GF-D8 (cell line): Measurements from ENCODE around the gene PERM1.
"Not testable (repeated sequence)": the region's sequence is repeated elsewhere in the genome, so short reads cannot be mapped to it uniquely, and the experiment has no call there.

Experiments
- DNase-seq: peaks from one replicate; lab custom pipeline; 2025; lab: John Stamatoyannopoulos, UW

PERM1 gene

GRCh38 chr1:981955-982558, at the start of gene PERM1:
TSS of gene PERM1 (minus strand) at chr1:982093. CDS start at chr1:981029, 1,064 bp downstream.
- DNase-seq = no peak

- not testable (repeated sequence) for DNase-seq
These were observed 49.2 kb upstream of the PERM1 start for GRCh38 chr1:1030867-1031658.

- no peak for DNase-seq
These were observed 45.9 kb upstream of the PERM1 start for GRCh38 chr1:1027791-1028190.

GRCh38 chr1:1026599-1027413, 44.9 kb upstream of the PERM1 start:
- DNase-seq = no peak

- DNase-seq = no peak
These were observed 43.8 kb upstream of the PERM1 start for GRCh38 chr1:1025730-1026129.

- DNase-seq = no peak
These were observed 43.1 kb upstream of the PERM1 start for GRCh38 chr1:1024771-1025699.

GRCh38 chr1:1024149-1024770, 42.4 kb upstream of the PERM1 start:
- DNase-seq = no peak

GRCh38 chr1:1023700-1024099, 41.8 kb upstream of the PERM1 start:
- no peak for DNase-seq

GRCh38 chr1:1022302-1023009, 40.6 kb upstream of the PERM1 start:
- DNase-seq = no peak

GRCh38 chr1:1021920-1022259, 40.0 kb upstream of the PERM1 start:
- DNase-seq = no peak

GRCh38 chr1:1021010-1021919, 39.4 kb upstream of the PERM1 start:
- no peak for DNase-seq

GRCh38 chr1:1020415-1021009, 38.6 kb upstream of the PERM1 start:
- no peak for DNase-seq

- no peak for DNase-seq
These were observed 38.1 kb upstream of the PERM1 start, which contains the start of gene AGRN for GRCh38 chr1:1020000-1020404. TSS of gene AGRN (plus strand) at chr1:1020120. CDS start at chr1:1020173, 53 bp downstream.

- peak; percentile 21 for DNase-seq
These were observed 37.5 kb upstream of the PERM1 start for GRCh38 chr1:1019122-1019999.

- not testable (repeated sequence) for DNase-seq
These were observed 36.4 kb upstream of the PERM1 start for GRCh38 chr1:1018321-1018685.

GRCh38 chr1:1017397-1018320, 35.8 kb upstream of the PERM1 start:
- not testable (repeated sequence) for DNase-seq
